H1 (cell line): Measurements from ENCODE around the gene NPBWR2.

Experiments used
- CBX8 ChIP-seq: fragments of 300-800, 300-1000 bp; sonication (generic); IDR thresholded peaks from 2 replicates; pipeline ENCODE4 v1.7.1; 2016; ENCODE audit warnings: low read depth, low read length, borderline replicate concordance
- CHD2 ChIP-seq: IDR thresholded peaks from 2 replicates; pipeline ENCODE4 v1.6.1; 2012; ENCODE audit warnings: low read length, improper control_type of control experiment
- CTCF ChIP-seq, 3 experiments: IDR thresholded peaks; 1 replicate in 2 of 3; 2 replicates in 1 of 3; pipeline versions ENCODE4 v1.5.1 to v1.6.1; 2011; ENCODE audit warnings: low read length in 3 of 3, mild to moderate bottlenecking in 3 of 3, inconsistent platforms in 2 of 3, low read depth in 1 of 3, moderate library complexity in 1 of 3; ENCODE audit not compliant: insufficient read depth in 1 of 3; ENCODE audit errors: control extremely low read depth in 1 of 3
- POLR2A ChIP-seq, 2 experiments: IDR thresholded peaks; 1 replicate in 1 of 2; 2 replicates in 1 of 2; pipeline ENCODE4 v1.6.1; 2011; ENCODE audit warnings: low read depth in 2 of 2, low read length in 2 of 2, mild to moderate bottlenecking in 2 of 2; ENCODE audit errors: control extremely low read depth in 1 of 2
- POLR2AphosphoS5 ChIP-seq: IDR thresholded peaks from 2 replicates; pipeline ENCODE4 v1.6.1; 2011; ENCODE audit warnings: low read depth, low read length
- SIX5 ChIP-seq: IDR thresholded peaks from 2 replicates; pipeline ENCODE4 v1.6.1; 2011; ENCODE audit warnings: mild to moderate bottlenecking, low read depth, low read length
- SRF ChIP-seq: IDR thresholded peaks from 2 replicates; pipeline ENCODE4 v1.6.1; 2011; ENCODE audit warnings: mild to moderate bottlenecking, low read depth, low read length, moderate library complexity
- TAF1 ChIP-seq: IDR thresholded peaks from 2 replicates; pipeline ENCODE4 v1.6.1; 2011; ENCODE audit warnings: mild to moderate bottlenecking, low read depth, low read length
- ZNF274 ChIP-seq: IDR thresholded peaks from 2 replicates; pipeline ENCODE4 v1.7.0; 2012; ENCODE audit warnings: low read length, borderline replicate concordance; ENCODE audit errors: extremely low read depth

GRCh38 chr20:64146301-64146935 is 39.1 kb upstream of the NPBWR2 start:
- TF ChIP-seq SRF (no peak), CHD2 (no peak), CBX8 (no peak), ZNF274 (no peak), POLR2A (IDR thresholded peaks at IDR 0.05; ENCODE audit: control extremely low read depth in 1 of 2, low read depth in 2 of 2, low read length in 2 of 2) (no peak), SIX5 (no peak), CTCF (IDR thresholded peaks at IDR 0.05; ENCODE audit: control extremely low read depth in 1 of 3, insufficient read depth in 1 of 3, low read depth in 1 of 3, low read length in 3 of 3) (no peak), TAF1 (no peak), POLR2AphosphoS5 (no peak)
